HEK293 (cell line): ENCODE measurements around the gene SMIM1.

ENCODE experiments used
- CTCF ChIA-PET: fragments of 350-600 bp; formaldehyde crosslinking; extraction: SDS; loops from one replicate; lab custom pipeline; 2021; ENCODE audit warnings: antibody characterized with exemption; lab: Yijun Ruan, JAX
- POLR2A ChIA-PET: fragments of 300-600 bp; formaldehyde crosslinking; extraction: SDS; loops from one replicate; lab custom pipeline; 2020; ENCODE audit warnings: antibody characterized with exemption, inconsistent platforms; lab: Yijun Ruan, JAX
- H3K27ac ChIP-seq: fragments of 200-500 bp; sonication (Bioruptor generic); 2 replicates; pipeline ENCODE4 v1.5.1; 2014; ENCODE audit warnings: low read depth, low read length, control low read depth, inconsistent platforms; ENCODE audit errors: extremely low read depth
- H3K36me3 ChIP-seq, 2 experiments: fragments of 200-500 bp in 1 of 2; sonication (Bioruptor generic) in 1 of 2; 1 replicate in 1 of 2; 2 replicates in 1 of 2; pipeline ENCODE4 v1.5.1; 2014 to 2017; ENCODE audit warnings: inconsistent platforms in 2 of 2, low read length in 2 of 2; ENCODE audit not compliant: control insufficient read depth in 2 of 2, insufficient read depth in 1 of 2
- H3K4me1 ChIP-seq: fragments of 200-500 bp; sonication (Bioruptor generic); 2 replicates; pipeline ENCODE4 v1.5.1; 2014; ENCODE audit warnings: mild to moderate bottlenecking, low read length, inconsistent platforms; ENCODE audit not compliant: control insufficient read depth, insufficient read depth
- H3K4me3 ChIP-seq: 2 replicates; pipeline ENCODE4 v1.5.1; 2011; ENCODE audit warnings: low read depth, mild to moderate bottlenecking, control low read depth, low read length, moderate library complexity
- H3K9me3 ChIP-seq: fragments of 200-500 bp; sonication (Bioruptor generic); 2 replicates; pipeline ENCODE4 v1.5.1; 2014; ENCODE audit warnings: low read depth, low read length, inconsistent platforms; ENCODE audit not compliant: control insufficient read depth, insufficient read depth
- EGR2 ChIP-seq: fragments of 450-650 bp; formaldehyde crosslinking; IDR thresholded peaks from 2 replicates; pipeline ENCODE4 v1.5.1; 2016; ENCODE audit warnings: low read depth, missing biosample characterization, missing genetic modification characterization
- GLI2 ChIP-seq: fragments of 450-650 bp; formaldehyde crosslinking; IDR thresholded peaks from 2 replicates; pipeline ENCODE4; 2017; ENCODE audit warnings: missing biosample characterization, missing genetic modification characterization, low read depth, borderline replicate concordance
- GLIS1 ChIP-seq: fragments of 450-650 bp; formaldehyde crosslinking; IDR thresholded peaks from 2 replicates; pipeline ENCODE4 v1.5.1; 2016; ENCODE audit warnings: missing biosample characterization, missing genetic modification characterization
- GLIS2 ChIP-seq: fragments of 450-650 bp; formaldehyde crosslinking; IDR thresholded peaks from 2 replicates; pipeline ENCODE4 v1.5.1; 2016; ENCODE audit warnings: missing biosample characterization, missing genetic modification characterization
- OVOL3 ChIP-seq: fragments of 450-650 bp; formaldehyde crosslinking; IDR thresholded peaks from 2 replicates; pipeline ENCODE4 v1.5.1; 2016; ENCODE audit warnings: missing biosample characterization, missing genetic modification characterization
- SCRT1 ChIP-seq: fragments of 450-650 bp; formaldehyde crosslinking; IDR thresholded peaks from 2 replicates; pipeline ENCODE4 v1.5.1; 2016; ENCODE audit warnings: missing biosample characterization, missing genetic modification characterization, borderline replicate concordance
- YY1 ChIP-seq: fragments of 450-650 bp; formaldehyde crosslinking; IDR thresholded peaks from 2 replicates; pipeline ENCODE4 v1.5.1; 2018; ENCODE audit warnings: missing biosample characterization, missing genetic modification characterization
- ZBTB1 ChIP-seq: fragments of 450-650 bp; formaldehyde crosslinking; IDR thresholded peaks from 2 replicates; pipeline ENCODE4 v1.5.1; 2016; ENCODE audit warnings: missing biosample characterization, missing genetic modification characterization
- ZFP41 ChIP-seq: fragments of 450-650 bp; formaldehyde crosslinking; IDR thresholded peaks from 2 replicates; pipeline ENCODE4 v1.5.1; 2016; ENCODE audit warnings: missing biosample characterization, missing genetic modification characterization, borderline replicate concordance
- ZFP69B ChIP-seq: fragments of 450-650 bp; formaldehyde crosslinking; IDR thresholded peaks from 2 replicates; pipeline ENCODE4 v1.5.1; 2016; ENCODE audit warnings: missing biosample characterization, missing genetic modification characterization
- ZNF121 ChIP-seq: fragments of 450-650 bp; formaldehyde crosslinking; IDR thresholded peaks from 2 replicates; pipeline ENCODE4 v1.5.1; 2016; ENCODE audit warnings: missing biosample characterization, missing genetic modification characterization
- ZNF169 ChIP-seq: fragments of 450-650 bp; formaldehyde crosslinking; IDR thresholded peaks from 2 replicates; pipeline ENCODE4 v1.5.1; 2016; ENCODE audit warnings: missing biosample characterization, missing genetic modification characterization
- ZNF174 ChIP-seq: fragments of 450-650 bp; formaldehyde crosslinking; IDR thresholded peaks from 2 replicates; pipeline ENCODE4 v1.5.0; 2017; ENCODE audit warnings: missing biosample characterization, mild to moderate bottlenecking, missing genetic modification characterization
- ZNF221 ChIP-seq: fragments of 450-650 bp; formaldehyde crosslinking; IDR thresholded peaks from 2 replicates; pipeline ENCODE4 v1.5.1; 2017; ENCODE audit warnings: missing biosample characterization, missing genetic modification characterization, borderline replicate concordance
- ZNF366 ChIP-seq: fragments of 450-650 bp; formaldehyde crosslinking; conservative IDR thresholded peaks from 2 replicates; pipeline ENCODE4 v1.5.1; 2016; ENCODE audit warnings: missing biosample characterization, missing genetic modification characterization
- ZNF426 ChIP-seq: fragments of 450-650 bp; formaldehyde crosslinking; IDR thresholded peaks from 2 replicates; pipeline ENCODE4 v1.5.1; 2017; ENCODE audit warnings: missing biosample characterization, missing genetic modification characterization, mild to moderate bottlenecking, inconsistent platforms, moderate library complexity
- ZNF473 ChIP-seq: fragments of 450-650 bp; formaldehyde crosslinking; IDR thresholded peaks from 2 replicates; pipeline ENCODE4 v1.5.1; 2017; ENCODE audit warnings: missing biosample characterization, missing genetic modification characterization
- ZNF621 ChIP-seq: fragments of 450-650 bp; formaldehyde crosslinking; IDR thresholded peaks from 2 replicates; pipeline ENCODE4 v1.5.1; 2017; ENCODE audit warnings: missing biosample characterization, missing genetic modification characterization
- ZNF626 ChIP-seq: fragments of 450-650 bp; sonication (Bioruptor Pico); formaldehyde crosslinking; IDR thresholded peaks from 2 replicates; pipeline ENCODE4 v1.5.1; 2018; ENCODE audit warnings: missing biosample characterization, missing genetic modification characterization, inconsistent platforms
- ZNF670 ChIP-seq: fragments of 450-650 bp; formaldehyde crosslinking; IDR thresholded peaks from 2 replicates; pipeline ENCODE4 v1.5.1; 2016; ENCODE audit warnings: missing biosample characterization, missing genetic modification characterization, low read depth
- ZNF768 ChIP-seq: fragments of 450-650 bp; formaldehyde crosslinking; IDR thresholded peaks from 2 replicates; pipeline ENCODE4 v1.5.1; 2018; ENCODE audit warnings: missing biosample characterization, mild to moderate bottlenecking, missing genetic modification characterization
- ZNF785 ChIP-seq: fragments of 450-650 bp; formaldehyde crosslinking; IDR thresholded peaks from 2 replicates; pipeline ENCODE4 v1.5.1; 2016; ENCODE audit warnings: missing biosample characterization, missing genetic modification characterization
- ZNF837 ChIP-seq: fragments of 450-650 bp; formaldehyde crosslinking; IDR thresholded peaks from 2 replicates; pipeline ENCODE4 v1.5.1; 2016; ENCODE audit warnings: missing biosample characterization, missing genetic modification characterization
- TF ChIP-seq, protein P1 (sequence below): fragments of 450-650 bp; formaldehyde crosslinking; IDR thresholded peaks from 2 replicates; pipeline ENCODE4 v1.5.1; 2016; ENCODE audit warnings: missing biosample characterization, missing genetic modification characterization
- TF ChIP-seq, protein P2 (sequence below): fragments of 450-650 bp; formaldehyde crosslinking; IDR thresholded peaks from 2 replicates; pipeline ENCODE4 v1.5.1; 2017; ENCODE audit warnings: missing biosample characterization, mild to moderate bottlenecking, missing genetic modification characterization, moderate library complexity
- TF ChIP-seq, protein P3 (sequence below): fragments of 450-650 bp; formaldehyde crosslinking; IDR thresholded peaks from 2 replicates; pipeline ENCODE4 v1.5.1; 2016; ENCODE audit warnings: missing biosample characterization, missing genetic modification characterization, borderline replicate concordance

Gene SMIM1

DNA sequence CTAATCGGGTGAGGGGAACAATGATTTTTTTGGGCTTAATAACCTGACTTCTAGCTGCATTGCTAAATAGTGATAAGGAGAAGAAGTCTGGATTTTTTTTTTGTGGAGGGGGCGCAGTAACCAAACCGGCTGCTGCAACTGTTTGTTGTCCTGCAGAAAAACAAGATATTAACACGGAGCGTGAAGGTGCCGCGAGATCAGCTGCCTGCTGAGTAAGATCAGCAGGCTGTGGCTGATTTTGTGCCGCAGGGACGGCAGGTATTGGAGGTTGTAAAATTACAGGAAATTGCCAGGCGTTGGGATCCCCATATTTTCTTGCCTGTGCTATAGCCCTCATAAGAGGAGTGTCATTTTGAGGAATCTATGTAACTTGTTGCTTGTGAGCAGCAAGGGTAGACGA, 32.5 kb downstream of the SMIM1 start:
- Histone ChIP-seq H3K9me3 (no peaks in the 10 kb centered on the region), H3K36me3 (no peaks in the 10 kb centered on the region), H3K4me3 (no peak overlapping the region), H3K4me1 (no peaks in the 10 kb centered on the region), H3K27ac (no peak overlapping the region)
- ChIA-PET POLR2A (no interaction called here), CTCF (interaction anchor here (1.0 kb wide), 1 partner anchor 352 kb away, joined by 3 read pairs; no protein-coding TSS in a partner anchor)
- no peak for TF ChIP-seq ZNF768 (tag by site-specific recombination)
- no peak for TF ChIP-seq ZNF366
- TF ChIP-seq OVOL3 (tag by site-specific recombination): no peak
- no peak for TF ChIP-seq GLI2 (tag by site-specific recombination)
- TF ChIP-seq ZNF670 (tag by site-specific recombination): no peak
- no peak for TF ChIP-seq ZNF837 (tag by site-specific recombination)
- TF ChIP-seq YY1: no peak
- no peak for TF ChIP-seq ZNF221 (tag by site-specific recombination)
- no peak for TF ChIP-seq GLIS1 (tag by site-specific recombination)
- no peak for TF ChIP-seq ZNF785
- TF ChIP-seq ZFP41: no peak
- TF ChIP-seq, protein P1, sequence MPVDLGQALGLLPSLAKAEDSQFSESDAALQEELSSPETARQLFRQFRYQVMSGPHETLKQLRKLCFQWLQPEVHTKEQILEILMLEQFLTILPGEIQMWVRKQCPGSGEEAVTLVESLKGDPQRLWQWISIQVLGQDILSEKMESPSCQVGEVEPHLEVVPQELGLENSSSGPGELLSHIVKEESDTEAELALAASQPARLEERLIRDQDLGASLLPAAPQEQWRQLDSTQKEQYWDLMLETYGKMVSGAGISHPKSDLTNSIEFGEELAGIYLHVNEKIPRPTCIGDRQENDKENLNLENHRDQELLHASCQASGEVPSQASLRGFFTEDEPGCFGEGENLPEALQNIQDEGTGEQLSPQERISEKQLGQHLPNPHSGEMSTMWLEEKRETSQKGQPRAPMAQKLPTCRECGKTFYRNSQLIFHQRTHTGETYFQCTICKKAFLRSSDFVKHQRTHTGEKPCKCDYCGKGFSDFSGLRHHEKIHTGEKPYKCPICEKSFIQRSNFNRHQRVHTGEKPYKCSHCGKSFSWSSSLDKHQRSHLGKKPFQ (tag by site-specific recombination): no peak
- TF ChIP-seq ZNF169 (tag by site-specific recombination): no peak
- no peak for TF ChIP-seq SCRT1 (tag by site-specific recombination)
- no peak for TF ChIP-seq ZNF626
- TF ChIP-seq ZNF121 (tag by site-specific recombination): no peak
- TF ChIP-seq ZNF426 (tag by site-specific recombination): no peak

DNA sequence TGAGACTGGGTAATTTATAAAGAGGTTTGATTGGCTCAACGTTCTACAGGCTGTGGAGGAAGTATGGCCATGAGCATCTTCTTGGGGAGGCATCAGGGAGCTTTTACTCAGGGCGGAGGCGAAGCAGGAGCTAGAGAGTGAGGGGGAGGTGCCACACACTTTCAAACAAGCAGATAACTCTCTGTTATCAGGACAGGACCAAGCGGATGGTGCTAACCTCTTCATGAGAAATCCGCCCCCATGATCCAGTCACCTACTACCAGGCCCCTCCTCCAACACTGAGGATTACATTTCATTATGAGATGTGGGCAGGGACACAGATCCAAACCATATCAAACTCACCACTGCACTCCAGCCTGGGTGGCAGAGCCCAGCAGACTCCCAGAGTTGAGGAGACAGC, 35.2 kb downstream of the SMIM1 start:
- no peaks in the 10 kb centered on the region for H3K36me3 ChIP-seq
- CTCF ChIA-PET: no interaction called here
- TF ChIP-seq ZNF121 (tag by site-specific recombination) (no peak), GLIS2 (tag by site-specific recombination) (no peak), ZFP69B (tag by site-specific recombination) (no peak), EGR2 (tag by site-specific recombination) (peak; percentile 59), OVOL3 (tag by site-specific recombination) (no peak), ZNF621 (tag by site-specific recombination) (no peak)
- POLR2A ChIA-PET: no interaction called here
- H3K4me1 ChIP-seq: no peaks in the 10 kb centered on the region; the same call in 1 of the 2 replicates
- no peak overlapping the region for H3K27ac ChIP-seq
- H3K4me3 ChIP-seq: no peak overlapping the region
- no peaks in the 10 kb centered on the region for H3K9me3 ChIP-seq

DNA sequence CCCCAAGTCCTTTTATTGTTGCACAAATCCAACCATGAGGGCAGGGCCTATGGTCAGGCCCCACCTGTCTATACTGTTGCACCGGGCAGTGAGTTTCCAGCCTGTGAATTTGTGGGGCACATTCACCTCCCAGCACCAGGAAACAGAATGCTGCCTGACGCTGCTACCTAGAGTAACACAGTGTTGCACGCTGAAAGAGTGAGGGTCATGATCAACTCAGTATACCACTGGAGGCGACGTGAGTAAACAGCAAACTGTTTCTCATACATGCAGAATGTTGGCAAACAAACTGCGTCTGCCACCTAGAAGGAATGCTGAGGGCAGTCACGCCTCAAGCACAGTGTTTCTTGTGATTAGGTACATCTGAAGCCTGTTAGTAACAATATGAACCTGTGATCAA, 37.1 kb downstream of the SMIM1 start:
- H3K4me3 ChIP-seq: no peak overlapping the region
- CTCF ChIA-PET: no interaction called here
- TF ChIP-seq ZNF473 (no peak), ZBTB1 (tag by site-specific recombination) (no peak), ZNF174 (no peak)
- TF ChIP-seq, protein P2, sequence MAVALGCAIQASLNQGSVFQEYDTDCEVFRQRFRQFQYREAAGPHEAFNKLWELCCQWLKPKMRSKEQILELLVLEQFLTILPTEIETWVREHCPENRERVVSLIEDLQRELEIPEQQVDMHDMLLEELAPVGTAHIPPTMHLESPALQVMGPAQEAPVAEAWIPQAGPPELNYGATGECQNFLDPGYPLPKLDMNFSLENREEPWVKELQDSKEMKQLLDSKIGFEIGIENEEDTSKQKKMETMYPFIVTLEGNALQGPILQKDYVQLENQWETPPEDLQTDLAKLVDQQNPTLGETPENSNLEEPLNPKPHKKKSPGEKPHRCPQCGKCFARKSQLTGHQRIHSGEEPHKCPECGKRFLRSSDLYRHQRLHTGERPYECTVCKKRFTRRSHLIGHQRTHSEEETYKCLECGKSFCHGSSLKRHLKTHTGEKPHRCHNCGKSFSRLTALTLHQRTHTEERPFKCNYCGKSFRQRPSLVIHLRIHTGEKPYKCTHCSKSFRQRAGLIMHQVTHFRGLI: no peak
- TF ChIP-seq, protein P3, sequence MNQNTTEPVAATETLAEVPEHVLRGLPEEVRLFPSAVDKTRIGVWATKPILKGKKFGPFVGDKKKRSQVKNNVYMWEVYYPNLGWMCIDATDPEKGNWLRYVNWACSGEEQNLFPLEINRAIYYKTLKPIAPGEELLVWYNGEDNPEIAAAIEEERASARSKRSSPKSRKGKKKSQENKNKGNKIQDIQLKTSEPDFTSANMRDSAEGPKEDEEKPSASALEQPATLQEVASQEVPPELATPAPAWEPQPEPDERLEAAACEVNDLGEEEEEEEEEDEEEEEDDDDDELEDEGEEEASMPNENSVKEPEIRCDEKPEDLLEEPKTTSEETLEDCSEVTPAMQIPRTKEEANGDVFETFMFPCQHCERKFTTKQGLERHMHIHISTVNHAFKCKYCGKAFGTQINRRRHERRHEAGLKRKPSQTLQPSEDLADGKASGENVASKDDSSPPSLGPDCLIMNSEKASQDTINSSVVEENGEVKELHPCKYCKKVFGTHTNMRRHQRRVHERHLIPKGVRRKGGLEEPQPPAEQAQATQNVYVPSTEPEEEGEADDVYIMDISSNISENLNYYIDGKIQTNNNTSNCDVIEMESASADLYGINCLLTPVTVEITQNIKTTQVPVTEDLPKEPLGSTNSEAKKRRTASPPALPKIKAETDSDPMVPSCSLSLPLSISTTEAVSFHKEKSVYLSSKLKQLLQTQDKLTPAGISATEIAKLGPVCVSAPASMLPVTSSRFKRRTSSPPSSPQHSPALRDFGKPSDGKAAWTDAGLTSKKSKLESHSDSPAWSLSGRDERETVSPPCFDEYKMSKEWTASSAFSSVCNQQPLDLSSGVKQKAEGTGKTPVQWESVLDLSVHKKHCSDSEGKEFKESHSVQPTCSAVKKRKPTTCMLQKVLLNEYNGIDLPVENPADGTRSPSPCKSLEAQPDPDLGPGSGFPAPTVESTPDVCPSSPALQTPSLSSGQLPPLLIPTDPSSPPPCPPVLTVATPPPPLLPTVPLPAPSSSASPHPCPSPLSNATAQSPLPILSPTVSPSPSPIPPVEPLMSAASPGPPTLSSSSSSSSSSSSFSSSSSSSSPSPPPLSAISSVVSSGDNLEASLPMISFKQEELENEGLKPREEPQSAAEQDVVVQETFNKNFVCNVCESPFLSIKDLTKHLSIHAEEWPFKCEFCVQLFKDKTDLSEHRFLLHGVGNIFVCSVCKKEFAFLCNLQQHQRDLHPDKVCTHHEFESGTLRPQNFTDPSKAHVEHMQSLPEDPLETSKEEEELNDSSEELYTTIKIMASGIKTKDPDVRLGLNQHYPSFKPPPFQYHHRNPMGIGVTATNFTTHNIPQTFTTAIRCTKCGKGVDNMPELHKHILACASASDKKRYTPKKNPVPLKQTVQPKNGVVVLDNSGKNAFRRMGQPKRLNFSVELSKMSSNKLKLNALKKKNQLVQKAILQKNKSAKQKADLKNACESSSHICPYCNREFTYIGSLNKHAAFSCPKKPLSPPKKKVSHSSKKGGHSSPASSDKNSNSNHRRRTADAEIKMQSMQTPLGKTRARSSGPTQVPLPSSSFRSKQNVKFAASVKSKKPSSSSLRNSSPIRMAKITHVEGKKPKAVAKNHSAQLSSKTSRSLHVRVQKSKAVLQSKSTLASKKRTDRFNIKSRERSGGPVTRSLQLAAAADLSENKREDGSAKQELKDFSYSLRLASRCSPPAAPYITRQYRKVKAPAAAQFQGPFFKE (tag by site-specific recombination): no peak

More for the DNA sequence above, 37.1 kb downstream of the SMIM1 start:
- Histone ChIP-seq H3K9me3 (no peaks in the 10 kb centered on the region), H3K4me1 (no peaks in the 10 kb centered on the region; the same call in 1 of the 2 replicates), H3K27ac (no peak overlapping the region), H3K36me3 (peaks cover 0 to 10% of the 10 kb centered on the region in 2 experiments; a peak in 1 of 3 replicates)
- POLR2A ChIA-PET: no interaction called here
